HCT116 (cell line): ENCODE measurements around the gene DIS3L. TPM values are rescaled to one million over a fixed set of nuclear protein-coding genes. Genes with fewer than 3 reads are reported as not detected.

Experiments used
- ATAC-seq: fragments of 200-7000 bp; cut with Tn5 transposase; 2 replicates; pipeline ENCODE4 v1.9.1; 2020; ENCODE audit warnings: mild to moderate bottlenecking, moderate library complexity
- BruUV-seq: library from RNA; stranded (reverse); fragments of 400-500 nt; replicated peaks from 2 replicates; lab custom pipeline; 2021; lab: Mats Ljungman, UMichigan
- CTCF ChIA-PET: fragments of 300-600 bp; sonication (Branson Sonifier 250); formaldehyde crosslinking; loops from one replicate; lab custom pipeline; 2021; ENCODE audit warnings: antibody characterized with exemption; lab: Charles Lee
- POLR2A ChIA-PET: fragments of 300-600, 350-600 bp; sonication (Branson Sonifier 250); formaldehyde crosslinking; loops from one replicate; lab custom pipeline; 2021; ENCODE audit warnings: antibody characterized with exemption; lab: Charles Lee
- RAD21 ChIA-PET, 2 experiments: fragments of 300-600 bp; sonication (Branson Sonifier 250); formaldehyde crosslinking; loops; one replicate each; lab custom pipeline; 2023; ENCODE audit warnings: low total read pairs in 2 of 2; ENCODE audit not compliant: uncharacterized antibody in 2 of 2, unreplicated experiment in 2 of 2, low non-redundant PET in 1 of 2; lab: Charles Lee
- DNase-seq: peaks from one replicate; pipeline ENCODE4 v3.0.0-alpha.2; 2010; ENCODE audit warnings: low read depth, low spot score
- H2AFZ ChIP-seq: fragments of 200-600 bp; shearing (Covaris generic), sonication (generic); 2 replicates; pipeline ENCODE4 v1.6.1; 2017; ENCODE audit warnings: low read depth, mixed run types, mixed read lengths, antibody characterized with exemption, low read length; ENCODE audit not compliant: poor library complexity, severe bottlenecking
- H3K27ac ChIP-seq: 2 replicates; pipeline ENCODE4 v1.5.1; 2012; ENCODE audit warnings: low read depth, low read length
- H3K27me3 ChIP-seq: fragments of 200-600 bp; sonication (generic); 2 replicates; pipeline ENCODE4 v1.6.1; 2016; ENCODE audit warnings: mixed run types, low read length, mixed read lengths; ENCODE audit not compliant: insufficient read depth
- H3K36me3 ChIP-seq, 2 experiments: fragments of 200-500 bp in 1 of 2; fragments of 200-600 bp in 1 of 2; sonication (Bioruptor generic) in 1 of 2; sonication (generic) in 1 of 2; 2 replicates each; pipeline versions ENCODE4 v1.5.1 to v1.6.1; 2014 to 2016; ENCODE audit warnings: low read length in 2 of 2, inconsistent platforms in 1 of 2, mixed read lengths in 1 of 2, mixed run types in 1 of 2; ENCODE audit not compliant: insufficient read depth in 2 of 2, control insufficient read depth in 1 of 2
- H3K4me1 ChIP-seq, 2 experiments: fragments of 200-600 bp in 1 of 2; sonication (generic) in 1 of 2; 2 replicates each; pipeline versions ENCODE4 v1.5.1 to v1.6.1; 2012 to 2017; ENCODE audit warnings: low read length in 2 of 2, inconsistent platforms in 1 of 2, mild to moderate bottlenecking in 1 of 2, mixed read lengths in 1 of 2, mixed run types in 1 of 2, moderate library complexity in 1 of 2; ENCODE audit not compliant: insufficient read depth in 2 of 2, control insufficient read depth in 1 of 2
- H3K4me2 ChIP-seq: fragments of 200-600 bp; sonication (generic); 2 replicates; pipeline ENCODE4 v1.6.1; 2017; ENCODE audit warnings: mixed run types, low read length, mixed read lengths
- H3K4me3 ChIP-seq, 2 experiments: fragments of 200-600 bp in 1 of 2; sonication (generic) in 1 of 2; replicated peaks in 1 of 2; 2 replicates each; pipeline ENCODE4 v1.5.1; 2011 to 2016; ENCODE audit warnings: low read length in 2 of 2, control low read depth in 1 of 2, low read depth in 1 of 2, mild to moderate bottlenecking in 1 of 2, mixed read lengths in 1 of 2, mixed run types in 1 of 2
- H3K79me2 ChIP-seq: fragments of 200-600 bp; sonication (generic); 2 replicates; pipeline ENCODE4 v1.6.1; 2017; ENCODE audit warnings: mild to moderate bottlenecking, mixed run types, low read length, moderate library complexity, mixed read lengths; ENCODE audit not compliant: insufficient read depth
- H3K9ac ChIP-seq: fragments of 200-600 bp; sonication (generic); 2 replicates; pipeline ENCODE4 v1.6.1; 2016; ENCODE audit warnings: low read length, mixed read lengths
- H3K9me2 ChIP-seq: fragments of 200-600 bp; sonication (generic), shearing (Covaris generic); 2 replicates; pipeline ENCODE4 v1.6.1; 2017; ENCODE audit warnings: mixed run types, mild to moderate bottlenecking, moderate library complexity; ENCODE audit not compliant: insufficient read depth
- H3K9me3 ChIP-seq, 2 experiments: fragments of 200-500 bp in 1 of 2; fragments of 200-600 bp in 1 of 2; sonication (Bioruptor generic) in 1 of 2; sonication (generic) in 1 of 2; 2 replicates each; pipeline ENCODE4 v1.6.1; 2014 to 2017; ENCODE audit warnings: low read length in 2 of 2, mixed read lengths in 2 of 2, inconsistent platforms in 1 of 2, low read depth in 1 of 2, mild to moderate bottlenecking in 1 of 2, mixed run types in 1 of 2, moderate library complexity in 1 of 2; ENCODE audit not compliant: control insufficient read depth in 1 of 2, insufficient read depth in 1 of 2
- H4K20me1 ChIP-seq: fragments of 200-600 bp; sonication (generic), shearing (Covaris generic); 2 replicates; pipeline ENCODE4 v1.6.1; 2017; ENCODE audit warnings: mixed run types, mild to moderate bottlenecking, moderate library complexity; ENCODE audit not compliant: insufficient read depth
- CBX3 ChIP-seq: IDR thresholded peaks from 2 replicates; pipeline ENCODE4 v1.6.1; 2012; ENCODE audit warnings: low read depth
- EGR1 ChIP-seq: IDR thresholded peaks from 2 replicates; pipeline ENCODE4 v1.6.1; 2012; ENCODE audit warnings: low read depth
- ELF1 ChIP-seq: IDR thresholded peaks from 2 replicates; pipeline ENCODE4 v1.6.1; 2012; ENCODE audit warnings: low read depth, borderline replicate concordance
- EZH2 ChIP-seq: fragments of 200-600 bp; sonication (generic); IDR thresholded peaks from 2 replicates; pipeline ENCODE4 v1.6.1; 2017; ENCODE audit warnings: antibody characterized with exemption, mixed run types
- EZH2phosphoT487 ChIP-seq: fragments of 200-600 bp; IDR thresholded peaks from 2 replicates; pipeline ENCODE4 v1.6.1; 2018; ENCODE audit warnings: antibody characterized with exemption, borderline replicate concordance
- FOSL1 ChIP-seq: IDR thresholded peaks from 2 replicates; pipeline ENCODE4 v1.6.1; 2012; ENCODE audit warnings: low read depth
- POLR2AphosphoS5 ChIP-seq: IDR thresholded peaks from 2 replicates; pipeline ENCODE4 v1.6.1; 2011; ENCODE audit warnings: mild to moderate bottlenecking, low read depth, low read length, moderate library complexity
- RAD21 ChIP-seq: IDR thresholded peaks from 2 replicates; pipeline ENCODE4 v1.6.1; 2012; ENCODE audit warnings: low read depth, mild to moderate bottlenecking
- SP1 ChIP-seq: IDR thresholded peaks from 2 replicates; pipeline ENCODE4 v1.6.1; 2012; ENCODE audit warnings: low read depth
- TCF7L2 ChIP-seq: IDR thresholded peaks from 2 replicates; pipeline ENCODE4 v1.7.0; 2011; ENCODE audit warnings: borderline replicate concordance, inconsistent platforms; ENCODE audit not compliant: insufficient read depth, insufficient read length; ENCODE audit errors: extremely low read depth
- ZFX ChIP-seq: fragments of 450-650 bp; IDR thresholded peaks from 2 replicates; pipeline ENCODE4 v1.6.1; 2017
- ZNF274 ChIP-seq: fragments of 200-500 bp; sonication (Bioruptor generic); IDR thresholded peaks from 2 replicates; pipeline ENCODE4 v1.6.1; 2014; ENCODE audit warnings: mild to moderate bottlenecking, low read depth, low read length, inconsistent platforms
- intact Hi-C: fragments of 100-400 bp; cut with micrococcal nuclease; formaldehyde crosslinking; loops from 2 replicates; pipeline ENCODE4 v1.10.0; 2022
- total RNA-seq: library from RNA; stranded (reverse); gene quantifications from one replicate; pipeline ENCODE4 v1.2.1, GENCODE V29; 2021; ENCODE audit not compliant: unreplicated experiment
- TF ChIP-seq, protein P1 (sequence below): IDR thresholded peaks from 2 replicates; pipeline ENCODE4 v1.6.1; 2012
- TF ChIP-seq, protein P2 (sequence below): IDR thresholded peaks from 2 replicates; pipeline ENCODE4 v1.6.1; 2012; ENCODE audit warnings: low read depth
- TF ChIP-seq, protein P3 (sequence below): IDR thresholded peaks from 2 replicates; pipeline ENCODE4 v1.6.1; 2012
- TF ChIP-seq, protein P4 (sequence below): IDR thresholded peaks from 2 replicates; pipeline ENCODE4 v1.6.1; 2011; ENCODE audit warnings: mild to moderate bottlenecking, low read length, moderate library complexity; ENCODE audit not compliant: insufficient replicate concordance; ENCODE audit errors: extremely low read depth

Gene DIS3L
- total RNA-seq, 1 experiment from 2014 or later = 32.2 TPM

- peak within 1 kb of the TSS; percentile 100 for H3K4me2 ChIP-seq
- H3K27ac ChIP-seq = no peak within 1 kb of the TSS; the same call in 1 of the 2 replicates
- ChIA-PET CTCF (no interaction called here), POLR2A (no interaction called here), RAD21 (interaction anchor here in 1 of 2 experiments (0.7 kb wide), 1 partner anchor 38 kb away, joined by 4 read pairs; no protein-coding TSS in a partner anchor)
- H3K27me3 ChIP-seq = peaks cover 3% of the 10 kb centered on the region; the same call in 1 of the 2 replicates
- no peak for DNase-seq
- peak within 1 kb of the TSS; percentile 95 for H2AFZ ChIP-seq
- H3K36me3 ChIP-seq = no peaks in the 10 kb centered on the region
- H3K79me2 ChIP-seq = no peaks in the 10 kb centered on the region
- peak within 1 kb of the TSS; percentile 65 to 78 for H3K4me3 ChIP-seq
- no TSS peak for BruUV-seq
- H3K9me3 ChIP-seq = no peaks in the 10 kb centered on the region
- H3K9ac ChIP-seq = peak within 1 kb of the TSS; percentile 58
- H4K20me1 ChIP-seq = no peaks in the 10 kb centered on the region
- ATAC-seq = peak; percentile 56
- intact Hi-C loops = loop anchor here (2.0 to 5.0 kb wide), 2 partner anchors 34 to 245 kb away; no protein-coding TSS in a partner anchor
- TF ChIP-seq, protein P1, sequence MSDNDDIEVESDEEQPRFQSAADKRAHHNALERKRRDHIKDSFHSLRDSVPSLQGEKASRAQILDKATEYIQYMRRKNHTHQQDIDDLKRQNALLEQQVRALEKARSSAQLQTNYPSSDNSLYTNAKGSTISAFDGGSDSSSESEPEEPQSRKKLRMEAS = no peak
- TF ChIP-seq TCF7L2 (no peak), EGR1 (no peak), ZNF274 (no peak), FOSL1 (no peak), RAD21 (no peak), EZH2 (no peak), ZFX (no peak), CBX3 (no peak), POLR2AphosphoS5 (no peak), SP1 (no peak), ELF1 (no peak), EZH2phosphoT487 (no peak)
- TF ChIP-seq, protein P2, sequence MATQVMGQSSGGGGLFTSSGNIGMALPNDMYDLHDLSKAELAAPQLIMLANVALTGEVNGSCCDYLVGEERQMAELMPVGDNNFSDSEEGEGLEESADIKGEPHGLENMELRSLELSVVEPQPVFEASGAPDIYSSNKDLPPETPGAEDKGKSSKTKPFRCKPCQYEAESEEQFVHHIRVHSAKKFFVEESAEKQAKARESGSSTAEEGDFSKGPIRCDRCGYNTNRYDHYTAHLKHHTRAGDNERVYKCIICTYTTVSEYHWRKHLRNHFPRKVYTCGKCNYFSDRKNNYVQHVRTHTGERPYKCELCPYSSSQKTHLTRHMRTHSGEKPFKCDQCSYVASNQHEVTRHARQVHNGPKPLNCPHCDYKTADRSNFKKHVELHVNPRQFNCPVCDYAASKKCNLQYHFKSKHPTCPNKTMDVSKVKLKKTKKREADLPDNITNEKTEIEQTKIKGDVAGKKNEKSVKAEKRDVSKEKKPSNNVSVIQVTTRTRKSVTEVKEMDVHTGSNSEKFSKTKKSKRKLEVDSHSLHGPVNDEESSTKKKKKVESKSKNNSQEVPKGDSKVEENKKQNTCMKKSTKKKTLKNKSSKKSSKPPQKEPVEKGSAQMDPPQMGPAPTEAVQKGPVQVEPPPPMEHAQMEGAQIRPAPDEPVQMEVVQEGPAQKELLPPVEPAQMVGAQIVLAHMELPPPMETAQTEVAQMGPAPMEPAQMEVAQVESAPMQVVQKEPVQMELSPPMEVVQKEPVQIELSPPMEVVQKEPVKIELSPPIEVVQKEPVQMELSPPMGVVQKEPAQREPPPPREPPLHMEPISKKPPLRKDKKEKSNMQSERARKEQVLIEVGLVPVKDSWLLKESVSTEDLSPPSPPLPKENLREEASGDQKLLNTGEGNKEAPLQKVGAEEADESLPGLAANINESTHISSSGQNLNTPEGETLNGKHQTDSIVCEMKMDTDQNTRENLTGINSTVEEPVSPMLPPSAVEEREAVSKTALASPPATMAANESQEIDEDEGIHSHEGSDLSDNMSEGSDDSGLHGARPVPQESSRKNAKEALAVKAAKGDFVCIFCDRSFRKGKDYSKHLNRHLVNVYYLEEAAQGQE = no peak
- TF ChIP-seq, protein P3, sequence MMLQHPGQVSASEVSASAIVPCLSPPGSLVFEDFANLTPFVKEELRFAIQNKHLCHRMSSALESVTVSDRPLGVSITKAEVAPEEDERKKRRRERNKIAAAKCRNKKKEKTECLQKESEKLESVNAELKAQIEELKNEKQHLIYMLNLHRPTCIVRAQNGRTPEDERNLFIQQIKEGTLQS = no peak
- TF ChIP-seq, protein P4, sequence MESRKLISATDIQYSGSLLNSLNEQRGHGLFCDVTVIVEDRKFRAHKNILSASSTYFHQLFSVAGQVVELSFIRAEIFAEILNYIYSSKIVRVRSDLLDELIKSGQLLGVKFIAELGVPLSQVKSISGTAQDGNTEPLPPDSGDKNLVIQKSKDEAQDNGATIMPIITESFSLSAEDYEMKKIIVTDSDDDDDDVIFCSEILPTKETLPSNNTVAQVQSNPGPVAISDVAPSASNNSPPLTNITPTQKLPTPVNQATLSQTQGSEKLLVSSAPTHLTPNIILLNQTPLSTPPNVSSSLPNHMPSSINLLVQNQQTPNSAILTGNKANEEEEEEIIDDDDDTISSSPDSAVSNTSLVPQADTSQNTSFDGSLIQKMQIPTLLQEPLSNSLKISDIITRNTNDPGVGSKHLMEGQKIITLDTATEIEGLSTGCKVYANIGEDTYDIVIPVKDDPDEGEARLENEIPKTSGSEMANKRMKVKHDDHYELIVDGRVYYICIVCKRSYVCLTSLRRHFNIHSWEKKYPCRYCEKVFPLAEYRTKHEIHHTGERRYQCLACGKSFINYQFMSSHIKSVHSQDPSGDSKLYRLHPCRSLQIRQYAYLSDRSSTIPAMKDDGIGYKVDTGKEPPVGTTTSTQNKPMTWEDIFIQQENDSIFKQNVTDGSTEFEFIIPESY = no peak
- H3K9me2 ChIP-seq = no peaks in the 10 kb centered on the region
- H3K4me1 ChIP-seq = peaks cover 0 to 20% of the 10 kb centered on the region in 2 experiments; a peak in 2 of 4 replicates
These were observed 39.8 kb upstream of the DIS3L start, which contains the start of gene MEGF11 for GRCh38 chr15:66253418-66254088. MEGF11 (minus strand) TSS chr15:66253750; CDS start chr15:66128403, 125,347 bp downstream.
